HG03439 (cell line): ENCODE results near the gene MTR.

Experiments used
- ATAC-seq: cut with Tn5 transposase; IDR thresholded peaks from one replicate; pipeline ENCODE4 v1.9.1; 2021; ENCODE audit warnings: mild to moderate bottlenecking, moderate library complexity; ENCODE audit not compliant: unreplicated experiment

MTR gene

GRCh38 chr1:236948996-236949395 is 153.9 kb downstream of the MTR start:
- no peak for ATAC-seq

- ATAC-seq: no peak
These were observed 155.3 kb downstream of the MTR start for GRCh38 chr1:236950365-236950764.

DNA sequence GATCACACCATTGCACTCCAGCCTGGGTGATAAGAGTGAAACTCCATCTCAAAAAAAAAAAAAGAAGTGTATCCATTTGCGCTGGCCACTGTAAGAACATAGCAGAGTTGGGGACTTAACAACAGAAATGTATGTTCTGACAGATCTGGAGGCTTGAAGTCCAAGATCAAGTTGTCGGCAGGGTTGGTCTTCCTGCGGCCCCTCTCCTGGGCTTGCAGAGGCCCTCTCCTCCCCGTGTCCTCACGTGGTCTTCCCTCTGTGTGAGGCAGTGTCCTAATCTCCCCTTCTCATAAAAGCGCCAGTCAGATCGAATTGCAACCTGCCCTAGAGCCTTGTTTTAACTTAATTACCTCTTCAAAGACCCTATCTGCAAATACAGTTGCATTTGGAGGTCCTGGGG is 156.6 kb downstream of the MTR start:
- ATAC-seq: no peak

- ATAC-seq: no peak
These were observed 157.3 kb downstream of the MTR start for GRCh38 chr1:236952246-236953003.

- ATAC-seq: no peak
These were observed 158.1 kb downstream of the MTR start for GRCh38 chr1:236953151-236953700.
